Measurements from ENCODE around the gene PAX5.
A peak's percentile ranks its signal among the peaks of the same experiment; 100 is the strongest.

The PAX5 gene

GRCh38 chr9:36881743-36882441, 152.2 kb downstream of the PAX5 start:
- Histone ChIP-seq H3K18ac (ENCODE audit: low read length) (peak overlapping the region; percentile 55), H3K27ac (replicated peaks; ENCODE audit: low read length) (no peak overlapping the region), H3K27me3 (ENCODE audit: control insufficient read depth in 3 of 3, insufficient read depth in 3 of 3, low read depth in 1 of 3, low read length in 3 of 3) (peaks cover 0 to 2% (median 0%) of the 10 kb centered on the region in 3 experiments)

GRCh38 chr9:36881316-36881715, 152.8 kb downstream of the PAX5 start:
- peaks cover 0 to 2% (median 0%) of the 10 kb centered on the region in 3 experiments for H3K27me3 ChIP-seq (ENCODE audit: control insufficient read depth in 3 of 3, insufficient read depth in 3 of 3, low read depth in 1 of 3, low read length in 3 of 3)

More at GRCh38 chr9:36881743-36882441, 152.2 kb downstream of the PAX5 start:
- Histone ChIP-seq H3K4me2 (ENCODE audit: insufficient read depth, low read length, poor library complexity, severe bottlenecking) (no peak overlapping the region), H4K91ac (ENCODE audit: low read depth, low read length, poor library complexity) (peak overlapping the region; percentile 25), H3K79me1 (ENCODE audit: low read depth, low read length) (no peaks in the 10 kb centered on the region), H3K9ac (ENCODE audit: low read depth, low read length, poor library complexity) (peak overlapping the region; percentile 61), H3K9me3 (replicated peaks in 1 of 2; ENCODE audit: control insufficient read depth in 2 of 2, insufficient read depth in 1 of 2, low read depth in 1 of 2, low read length in 2 of 2) (no peaks in the 10 kb centered on the region), H2BK12ac (ENCODE audit: low read length) (no peak overlapping the region), H3K14ac (ENCODE audit: low read length) (no peak overlapping the region), H2BK5ac (ENCODE audit: low read length) (no peak overlapping the region), H3K4me3 (ENCODE audit: low read length in 2 of 2) (no peak overlapping the region), H2BK15ac (ENCODE audit: low read length) (peak overlapping the region; percentile 34), H2BK120ac (ENCODE audit: low read depth, low read length) (no peak overlapping the region), H3K4me1 (ENCODE audit: control insufficient read depth in 2 of 2, insufficient read depth in 1 of 2, low read depth in 1 of 2, low read length in 2 of 2) (peaks cover 9 to 13% of the 10 kb centered on the region in 2 donors), H3K36me3 (replicated peaks in 1 of 2; ENCODE audit: control insufficient read depth in 2 of 2, insufficient read depth in 2 of 2, low read length in 2 of 2) (peaks cover 0 to 40% of the 10 kb centered on the region in 2 donors), H2AFZ (ENCODE audit: low read length) (no peak overlapping the region), H2AK5ac (ENCODE audit: low read depth, low read length) (peak overlapping the region; percentile 39), H3K4ac (ENCODE audit: low read length) (no peak overlapping the region), H3K23ac (ENCODE audit: low read depth, low read length, poor library complexity) (peak overlapping the region; percentile 50), H4K8ac (ENCODE audit: low read depth, low read length) (no peak overlapping the region)
- WGBS, 2 donors (ENCODE audit: extremely low coverage in 2 of 2, insufficient read length in 2 of 2, insufficient replicate concordance in 1 of 2), result no CpG with 5 or more reads among the region's 31 CpGs
- no peak for DNase-seq (ENCODE audit: low spot score)

GRCh38 chr9:36880075-36880474, 154.0 kb downstream of the PAX5 start:
- no peak overlapping the region for H2AK5ac ChIP-seq (ENCODE audit: low read depth, low read length)
- no peak overlapping the region for H2AFZ ChIP-seq (ENCODE audit: low read length)
- H4K91ac ChIP-seq (ENCODE audit: low read depth, low read length, poor library complexity), result no peak overlapping the region
- no peak overlapping the region for H2BK120ac ChIP-seq (ENCODE audit: low read depth, low read length)
- H3K27me3 ChIP-seq (ENCODE audit: control insufficient read depth in 3 of 3, insufficient read depth in 3 of 3, low read depth in 1 of 3, low read length in 3 of 3), result peaks cover 0 to 2% (median 0%) of the 10 kb centered on the region in 3 experiments
- H3K4me3 ChIP-seq (ENCODE audit: low read length in 2 of 2), result no peak overlapping the region
- H3K23ac ChIP-seq (ENCODE audit: low read depth, low read length, poor library complexity), result peak overlapping the region; percentile 77
- no peak overlapping the region for H3K4me2 ChIP-seq (ENCODE audit: insufficient read depth, low read length, poor library complexity, severe bottlenecking)
- H3K18ac ChIP-seq (ENCODE audit: low read length), result peak overlapping the region; percentile 30
- H2BK12ac ChIP-seq (ENCODE audit: low read length), result peak overlapping the region; percentile 61
- no peak overlapping the region for H2BK15ac ChIP-seq (ENCODE audit: low read length)
- no peak overlapping the region for H3K14ac ChIP-seq (ENCODE audit: low read length)
- no peak overlapping the region for H4K8ac ChIP-seq (ENCODE audit: low read depth, low read length)
- H3K9ac ChIP-seq (ENCODE audit: low read depth, low read length, poor library complexity), result no peak overlapping the region
- H3K79me1 ChIP-seq (ENCODE audit: low read depth, low read length), result no peaks in the 10 kb centered on the region
- WGBS, 2 donors (ENCODE audit: extremely low coverage in 2 of 2, insufficient read length in 2 of 2, insufficient replicate concordance in 1 of 2), result no CpG with 5 or more reads among the region's 12 CpGs
- peaks cover 0 to 5% of the 10 kb centered on the region in 2 donors for H3K9me3 ChIP-seq (replicated peaks in 1 of 2; ENCODE audit: control insufficient read depth in 2 of 2, insufficient read depth in 1 of 2, low read depth in 1 of 2, low read length in 2 of 2)
- no peak overlapping the region for H2BK5ac ChIP-seq (ENCODE audit: low read length)
- peaks cover 0 to 44% of the 10 kb centered on the region in 2 donors for H3K36me3 ChIP-seq (replicated peaks in 1 of 2; ENCODE audit: control insufficient read depth in 2 of 2, insufficient read depth in 2 of 2, low read length in 2 of 2)
- H3K4me1 ChIP-seq (ENCODE audit: control insufficient read depth in 2 of 2, insufficient read depth in 1 of 2, low read depth in 1 of 2, low read length in 2 of 2), result peaks cover 3 to 4% of the 10 kb centered on the region in 2 donors
- DNase-seq (ENCODE audit: low spot score), result no peak
- no peak overlapping the region for H3K4ac ChIP-seq (ENCODE audit: low read length)
- H3K27ac ChIP-seq (replicated peaks; ENCODE audit: low read length), result no peak overlapping the region

More at GRCh38 chr9:36881316-36881715, 152.8 kb downstream of the PAX5 start:
- H2BK120ac ChIP-seq (ENCODE audit: low read depth, low read length), result no peak overlapping the region
- no peak overlapping the region for H3K4me2 ChIP-seq (ENCODE audit: insufficient read depth, low read length, poor library complexity, severe bottlenecking)
- no peak overlapping the region for H2BK5ac ChIP-seq (ENCODE audit: low read length)
- H3K4me1 ChIP-seq (ENCODE audit: control insufficient read depth in 2 of 2, insufficient read depth in 1 of 2, low read depth in 1 of 2, low read length in 2 of 2), result peaks cover 7 to 9% of the 10 kb centered on the region in 2 donors
- H3K23ac ChIP-seq (ENCODE audit: low read depth, low read length, poor library complexity), result no peak overlapping the region
- H3K79me1 ChIP-seq (ENCODE audit: low read depth, low read length), result no peaks in the 10 kb centered on the region
- H2BK12ac ChIP-seq (ENCODE audit: low read length), result no peak overlapping the region
- no peak for DNase-seq (ENCODE audit: low spot score)
- H4K91ac ChIP-seq (ENCODE audit: low read depth, low read length, poor library complexity), result no peak overlapping the region
- H3K4ac ChIP-seq (ENCODE audit: low read length), result no peak overlapping the region
- no peak overlapping the region for H3K27ac ChIP-seq (replicated peaks; ENCODE audit: low read length)
- no peak overlapping the region for H2BK15ac ChIP-seq (ENCODE audit: low read length)
- H3K9ac ChIP-seq (ENCODE audit: low read depth, low read length, poor library complexity), result no peak overlapping the region
- no peak overlapping the region for H4K8ac ChIP-seq (ENCODE audit: low read depth, low read length)
- no peaks in the 10 kb centered on the region for H3K9me3 ChIP-seq (replicated peaks in 1 of 2; ENCODE audit: control insufficient read depth in 2 of 2, insufficient read depth in 1 of 2, low read depth in 1 of 2, low read length in 2 of 2)
- H3K4me3 ChIP-seq (ENCODE audit: low read length in 2 of 2), result no peak overlapping the region
- no peak overlapping the region for H3K14ac ChIP-seq (ENCODE audit: low read length)
- WGBS, 2 donors (ENCODE audit: extremely low coverage in 2 of 2, insufficient read length in 2 of 2, insufficient replicate concordance in 1 of 2), result no CpG with 5 or more reads among the region's 14 CpGs
- H3K36me3 ChIP-seq (replicated peaks in 1 of 2; ENCODE audit: control insufficient read depth in 2 of 2, insufficient read depth in 2 of 2, low read length in 2 of 2), result peaks cover 0 to 40% of the 10 kb centered on the region in 2 donors
- H2AK5ac ChIP-seq (ENCODE audit: low read depth, low read length), result peak overlapping the region; percentile 39
- no peak overlapping the region for H3K18ac ChIP-seq (ENCODE audit: low read length)
- no peak overlapping the region for H2AFZ ChIP-seq (ENCODE audit: low read length)
